HuH-7.5 (cell line): Measurements from ENCODE around the gene STK17B.

Source experiments
- DNase-seq: peaks from one replicate; pipeline ENCODE4 v3.0.0; 2011; ENCODE audit warnings: low spot score

STK17B gene

GRCh38 chr2:196155575-196155974 lies 15.8 kb downstream of the STK17B start:
- DNase-seq, result no peak

DNA sequence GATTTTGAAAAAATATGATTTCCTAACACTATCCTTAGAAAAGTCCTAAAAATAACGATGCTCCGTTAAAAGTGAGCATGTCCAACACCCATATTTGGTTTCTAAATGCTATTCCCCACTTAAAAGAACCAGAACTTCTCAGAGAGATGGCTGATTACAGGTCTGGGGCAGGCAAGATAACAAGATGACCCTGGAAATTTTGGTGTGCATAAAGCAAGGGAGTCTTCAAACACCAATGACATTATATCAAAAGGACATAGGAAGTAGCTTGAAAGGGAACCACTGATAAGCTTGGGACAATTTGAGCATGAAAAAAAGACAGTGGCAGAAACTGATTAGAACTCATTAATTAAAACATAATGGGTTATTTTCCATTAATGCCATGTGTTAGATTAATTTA lies 17.9 kb downstream of the STK17B start:
- DNase-seq, result no peak

GRCh38 chr2:196149948-196150347 lies 21.4 kb downstream of the STK17B start:
- DNase-seq, result no peak

- no peak for DNase-seq
Observed at GRCh38 chr2:196148736-196149135, 22.6 kb downstream of the STK17B start.

- DNase-seq, result no peak
Observed at GRCh38 chr2:196145256-196145655, 26.1 kb downstream of the STK17B start.

DNA sequence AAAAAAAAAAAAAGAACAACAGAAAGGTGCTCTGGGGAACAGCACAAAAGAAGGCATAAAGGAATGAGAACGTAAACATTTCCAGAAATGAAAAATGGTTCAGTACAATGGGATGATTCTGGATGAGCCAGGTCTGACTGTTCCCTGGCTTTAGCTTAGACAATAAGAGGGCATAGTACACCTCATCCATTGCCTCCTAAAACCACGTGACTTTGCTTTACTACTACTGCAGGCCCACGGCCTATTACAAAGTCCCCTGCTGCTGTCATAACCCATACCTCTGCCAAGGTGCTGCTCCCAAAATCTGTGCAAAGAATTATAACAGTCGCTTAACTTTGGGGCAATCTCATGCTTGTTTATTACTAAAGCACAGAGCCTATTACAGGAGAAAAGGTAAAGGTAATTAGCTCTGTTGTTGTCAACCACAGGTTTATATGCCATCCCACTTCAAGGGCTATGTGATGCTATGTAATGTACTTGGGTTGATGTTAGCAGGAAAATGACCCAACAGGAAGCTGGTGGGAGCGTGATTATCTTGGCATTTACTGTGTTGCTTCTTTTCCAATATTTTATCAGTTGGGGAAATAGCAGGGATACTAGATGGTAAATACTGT lies 26.8 kb downstream of the STK17B start:
- DNase-seq, result no peak

DNA sequence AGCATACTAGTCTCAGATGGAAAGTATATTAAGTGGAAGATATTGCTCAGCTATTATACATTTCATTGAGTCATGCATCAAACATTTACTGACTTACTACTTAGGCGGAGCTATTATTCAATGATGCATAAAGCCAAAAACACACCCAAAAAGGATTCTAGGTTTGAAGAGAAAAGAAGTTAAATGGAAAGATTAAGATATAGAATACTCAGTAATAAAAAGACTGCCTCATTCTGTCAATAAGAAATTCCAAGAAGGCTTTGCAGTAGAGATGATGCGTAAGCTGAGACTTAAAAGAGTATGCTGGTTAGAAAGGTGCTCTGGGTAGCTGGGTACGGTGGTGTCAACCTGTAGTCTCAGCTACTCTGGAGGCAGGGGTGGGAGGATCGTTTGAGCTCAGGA lies 27.6 kb downstream of the STK17B start:
- no peak for DNase-seq

GRCh38 chr2:196142825-196143224 lies 28.6 kb downstream of the STK17B start:
- DNase-seq, result no peak

DNA sequence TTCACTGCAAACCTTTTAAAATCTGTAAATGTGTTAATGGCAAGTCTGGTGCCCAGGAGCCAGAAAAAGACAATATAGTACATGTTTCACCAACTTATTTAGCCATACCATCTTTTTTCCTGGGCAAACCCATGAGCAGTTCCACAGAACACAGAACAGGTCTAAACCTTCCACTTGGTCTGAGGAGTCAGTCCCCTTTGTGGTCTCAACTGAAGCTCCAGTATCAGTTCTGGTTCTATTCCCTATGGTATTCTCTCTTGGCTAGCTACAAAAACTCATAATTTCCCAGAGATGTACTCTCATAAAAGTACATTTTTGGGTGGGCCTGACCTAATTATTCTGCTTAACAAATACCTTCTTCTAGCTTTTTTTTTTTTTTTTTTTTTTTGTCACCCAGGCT lies 31.2 kb downstream of the STK17B start:
- DNase-seq, result no peak

DNA sequence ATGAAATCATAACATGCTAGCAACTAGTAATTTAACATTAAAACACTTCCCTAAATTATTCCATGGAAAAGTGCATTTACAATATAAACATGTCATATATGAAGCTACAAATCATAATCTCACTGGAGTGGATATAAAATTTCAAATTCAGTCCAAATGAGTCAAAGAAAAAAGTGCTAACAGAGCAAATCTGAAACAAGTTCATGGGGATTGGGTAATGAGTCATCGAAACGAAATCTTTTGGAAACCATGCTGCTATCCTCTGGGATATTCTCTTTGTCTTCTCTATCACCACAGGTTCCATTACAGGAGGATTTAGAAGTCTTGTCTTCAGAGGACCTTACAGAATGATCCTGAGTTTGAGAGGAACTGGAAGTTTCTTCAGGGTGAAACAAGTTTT lies 34.1 kb downstream of the STK17B start:
- no peak for DNase-seq

DNA sequence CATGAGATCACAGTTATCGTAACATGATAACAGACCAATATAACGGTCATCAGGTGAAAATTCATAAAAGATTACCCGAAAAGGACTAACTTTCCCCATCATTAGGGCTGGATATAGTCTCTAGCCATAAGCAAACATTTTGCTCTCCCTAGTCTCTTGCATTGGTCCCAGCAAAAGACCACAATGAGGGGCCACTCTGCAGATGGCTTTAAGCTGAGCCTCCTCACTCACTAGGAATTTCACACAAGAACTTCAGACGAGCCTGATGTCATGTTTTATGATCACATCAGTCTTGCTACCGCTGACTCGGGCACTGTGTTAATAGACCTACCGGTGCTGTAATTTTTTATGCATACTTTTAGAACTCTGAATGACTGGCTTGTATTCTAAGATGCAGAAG lies 35.2 kb downstream of the STK17B start:
- DNase-seq, result no peak

DNA sequence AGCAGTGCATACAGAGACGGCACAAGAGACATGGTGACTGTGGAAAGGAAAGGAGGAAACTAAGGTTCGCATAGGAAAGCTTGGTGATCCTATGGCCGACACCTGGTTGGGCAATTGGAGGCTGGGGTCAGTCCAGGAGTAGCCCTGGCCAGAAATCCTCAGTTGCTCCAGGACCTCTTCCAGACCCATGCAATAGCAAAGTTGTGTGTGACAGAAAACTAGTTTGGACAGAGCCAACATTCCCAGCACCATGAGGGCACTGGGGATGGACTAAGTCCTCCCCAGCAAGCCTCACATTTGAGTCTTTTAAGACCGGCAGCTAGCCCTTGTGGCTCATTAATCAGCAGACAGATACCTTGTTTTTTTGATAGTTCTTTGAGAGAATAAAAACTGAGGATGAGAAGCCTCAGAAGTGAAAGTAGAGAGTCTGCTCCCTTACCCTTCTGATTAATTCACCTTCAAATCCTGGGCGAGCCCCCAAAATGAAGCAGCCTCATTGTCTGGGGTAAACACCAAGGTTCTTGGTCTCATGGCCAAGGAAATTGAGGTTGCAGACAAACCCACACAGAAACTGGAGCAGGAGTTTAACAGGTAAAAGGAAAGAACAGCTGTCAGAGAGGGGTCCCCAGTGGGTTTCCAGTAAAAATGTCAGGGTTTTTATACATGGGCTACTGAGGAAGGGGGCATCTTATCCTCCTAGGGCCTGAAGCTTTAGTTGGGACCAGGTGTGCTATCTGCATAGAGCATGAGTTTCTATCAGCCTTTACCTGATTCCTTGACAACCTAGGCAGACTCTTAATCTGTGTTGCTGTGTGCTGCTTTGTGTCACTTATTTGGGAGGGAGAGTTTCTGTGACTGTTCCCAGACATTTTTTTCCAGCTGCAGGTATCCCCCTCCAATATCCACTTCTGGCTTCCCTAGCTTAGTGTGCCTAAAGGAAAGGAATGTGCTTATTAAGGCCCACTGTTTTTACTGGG lies 39.1 kb downstream of the STK17B start:
- no peak for DNase-seq

- DNase-seq, result no peak
Observed at GRCh38 chr2:196131384-196131937, 39.9 kb downstream of the STK17B start.

GRCh38 chr2:196130039-196130825 lies 41.1 kb downstream of the STK17B start:
- DNase-seq, result no peak

DNA sequence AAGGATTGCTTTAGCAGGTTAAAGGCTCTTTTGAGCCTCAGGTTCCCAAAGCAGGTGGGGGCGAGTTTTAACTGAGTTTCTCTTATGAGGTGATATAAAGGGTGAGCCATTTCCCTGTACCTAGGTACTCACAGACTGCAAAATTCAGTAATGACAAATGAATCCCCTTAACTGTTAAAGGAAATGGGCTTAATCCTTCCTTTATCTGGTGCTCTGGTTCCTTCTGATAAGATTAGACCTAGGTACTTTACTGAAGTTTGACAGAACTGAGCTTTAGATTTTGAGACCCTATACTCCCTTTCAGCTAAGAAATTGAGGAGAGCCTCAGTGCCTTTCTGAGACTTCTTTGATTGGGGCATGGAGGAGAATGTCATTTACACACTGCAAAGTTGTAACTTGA lies 42.6 kb downstream of the STK17B start:
- DNase-seq, result no peak

- no peak for DNase-seq
Observed at GRCh38 chr2:196125596-196125995, 45.8 kb downstream of the STK17B start.

DNA sequence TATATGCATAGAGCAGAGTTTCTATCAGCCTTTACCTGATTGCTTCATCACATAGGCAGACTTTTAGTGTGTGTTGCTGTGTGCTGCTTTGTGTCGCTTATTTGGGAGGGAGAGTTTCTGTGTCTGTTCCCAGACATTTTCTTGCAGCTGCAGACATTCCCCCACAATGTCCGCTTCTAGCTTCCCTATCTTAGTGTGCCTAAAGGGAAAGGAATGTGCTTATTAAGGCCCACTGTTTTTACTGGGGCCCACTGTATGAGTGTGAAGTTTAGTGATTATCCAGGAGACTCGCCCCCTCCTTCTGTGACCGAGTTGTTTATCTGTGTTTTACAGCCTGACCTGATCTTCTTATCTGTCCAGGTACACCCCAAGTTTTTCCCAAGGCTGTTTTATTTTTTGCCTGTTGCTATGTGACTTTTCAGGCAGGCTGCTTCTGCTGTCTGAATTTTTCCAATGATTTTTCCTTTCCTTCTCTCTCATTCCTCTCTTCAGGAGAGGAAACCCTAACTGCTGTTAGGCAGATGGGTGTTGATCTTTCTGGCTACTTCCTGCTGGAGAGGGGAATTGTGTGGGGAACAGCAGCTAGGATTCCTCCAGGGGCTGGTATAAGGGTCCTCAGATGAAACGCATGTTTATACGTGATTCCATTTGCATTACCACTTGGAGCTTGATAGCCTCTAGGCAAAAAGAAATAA lies 47.6 kb downstream of the STK17B start:
- no peak for DNase-seq

- no peak for DNase-seq
Observed at GRCh38 chr2:196119926-196120325, 51.5 kb downstream of the STK17B start.

DNA sequence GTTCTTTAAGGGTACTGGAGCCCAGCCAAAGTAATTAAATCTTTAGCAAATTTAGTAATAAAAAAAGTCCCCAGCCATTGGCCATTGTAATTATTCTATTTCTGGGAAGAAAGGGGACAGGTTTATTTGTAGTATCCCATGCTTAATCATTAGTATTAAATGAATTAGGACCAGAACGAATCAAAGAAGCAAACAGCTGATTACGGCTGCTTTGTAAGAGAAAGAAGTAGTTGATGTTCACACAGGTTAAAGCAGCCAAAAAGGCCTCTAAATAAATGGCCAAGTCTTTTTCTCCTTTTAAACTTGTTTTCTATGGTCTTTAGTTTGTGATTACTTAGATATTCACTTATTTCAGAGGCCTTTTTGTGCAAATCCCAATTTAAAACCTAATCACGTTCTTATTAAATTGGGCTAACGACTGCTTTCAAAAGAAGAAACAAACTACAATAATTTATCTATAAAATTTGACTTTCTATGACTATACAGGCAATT lies 54.1 kb downstream of the STK17B start:
- no peak for DNase-seq

GRCh38 chr2:196113061-196113974 lies 58.1 kb downstream of the STK17B start:
- DNase-seq, result no peak
